HCT116 (cell line): ENCODE data around the gene CREG1.

ENCODE experiments used
- EZH2 ChIP-seq: fragments of 200-600 bp; sonication (generic); IDR thresholded peaks from 2 replicates; pipeline ENCODE4 v1.6.1; 2017; ENCODE audit warnings: antibody characterized with exemption, mixed run types
- SP1 ChIP-seq: IDR thresholded peaks from 2 replicates; pipeline ENCODE4 v1.6.1; 2012; ENCODE audit warnings: low read depth
- TF ChIP-seq, protein P1 (sequence below), 3 experiments: fragments of 200-600 bp in 1 of 3; sonication (generic) in 1 of 3; IDR thresholded peaks in 2 of 3; conservative IDR thresholded peaks in 1 of 3; 2 replicates each; pipeline ENCODE4 v1.5.1; 2012 to 2017; ENCODE audit warnings: low read depth in 2 of 3, low read length in 2 of 3, antibody characterized with exemption in 1 of 3, borderline replicate concordance in 1 of 3, control low read depth in 1 of 3, mild to moderate bottlenecking in 1 of 3, mixed read lengths in 1 of 3, mixed run types in 1 of 3, moderate library complexity in 1 of 3; ENCODE audit not compliant: insufficient read depth in 1 of 3
- TF ChIP-seq, protein P2 (sequence below): IDR thresholded peaks from 2 replicates; pipeline ENCODE4 v1.6.1; 2012

DNA sequence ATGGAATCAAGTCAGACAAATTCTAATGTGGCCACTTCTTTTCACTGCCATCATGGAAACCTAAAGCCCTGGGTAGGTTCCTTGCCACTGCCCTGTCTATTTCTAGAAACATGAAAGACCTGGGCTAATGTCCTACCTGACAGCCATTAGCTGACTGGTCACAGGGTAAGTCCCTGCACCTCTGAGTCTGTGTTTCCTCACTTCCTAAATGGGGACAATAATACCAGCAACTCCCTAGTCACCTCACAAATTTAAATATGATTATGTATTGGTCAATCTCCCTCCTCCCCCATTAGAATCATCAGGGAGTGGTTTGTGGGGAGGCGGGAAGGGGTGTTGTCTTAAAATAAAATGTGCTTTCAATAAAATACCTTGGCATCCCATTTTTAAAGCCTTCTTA, 2.2 kb downstream of the CREG1 start:
- TF ChIP-seq, protein P1, sequence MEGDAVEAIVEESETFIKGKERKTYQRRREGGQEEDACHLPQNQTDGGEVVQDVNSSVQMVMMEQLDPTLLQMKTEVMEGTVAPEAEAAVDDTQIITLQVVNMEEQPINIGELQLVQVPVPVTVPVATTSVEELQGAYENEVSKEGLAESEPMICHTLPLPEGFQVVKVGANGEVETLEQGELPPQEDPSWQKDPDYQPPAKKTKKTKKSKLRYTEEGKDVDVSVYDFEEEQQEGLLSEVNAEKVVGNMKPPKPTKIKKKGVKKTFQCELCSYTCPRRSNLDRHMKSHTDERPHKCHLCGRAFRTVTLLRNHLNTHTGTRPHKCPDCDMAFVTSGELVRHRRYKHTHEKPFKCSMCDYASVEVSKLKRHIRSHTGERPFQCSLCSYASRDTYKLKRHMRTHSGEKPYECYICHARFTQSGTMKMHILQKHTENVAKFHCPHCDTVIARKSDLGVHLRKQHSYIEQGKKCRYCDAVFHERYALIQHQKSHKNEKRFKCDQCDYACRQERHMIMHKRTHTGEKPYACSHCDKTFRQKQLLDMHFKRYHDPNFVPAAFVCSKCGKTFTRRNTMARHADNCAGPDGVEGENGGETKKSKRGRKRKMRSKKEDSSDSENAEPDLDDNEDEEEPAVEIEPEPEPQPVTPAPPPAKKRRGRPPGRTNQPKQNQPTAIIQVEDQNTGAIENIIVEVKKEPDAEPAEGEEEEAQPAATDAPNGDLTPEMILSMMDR (IDR thresholded peaks at IDR 0.05 in 2 of 3, conservative IDR thresholded peaks at IDR 0.05 in 1 of 3; ENCODE audit: borderline replicate concordance in 1 of 3, insufficient read depth in 1 of 3, low read depth in 2 of 3, low read length in 2 of 3) = no peak
- TF ChIP-seq, protein P2, sequence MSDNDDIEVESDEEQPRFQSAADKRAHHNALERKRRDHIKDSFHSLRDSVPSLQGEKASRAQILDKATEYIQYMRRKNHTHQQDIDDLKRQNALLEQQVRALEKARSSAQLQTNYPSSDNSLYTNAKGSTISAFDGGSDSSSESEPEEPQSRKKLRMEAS = no peak
- no peak for TF ChIP-seq SP1
- no peak for TF ChIP-seq EZH2
